SK-N-SH (cell line): ENCODE data around the gene MND1.

Experiments used
- CHD2 ChIP-seq: fragments of 150-350 bp; IDR thresholded peaks from 2 replicates; pipeline ENCODE4 v1.6.1; 2018; ENCODE audit warnings: low read length; ENCODE audit not compliant: partially characterized antibody
- FOXM1 ChIP-seq: IDR thresholded peaks from 2 replicates; pipeline ENCODE4 v1.4.0; 2012; ENCODE audit warnings: low read depth, mild to moderate bottlenecking
- JUND ChIP-seq: IDR thresholded peaks from 2 replicates; pipeline ENCODE4 v1.4.0; 2012
- TAF1 ChIP-seq: IDR thresholded peaks from 2 replicates; pipeline ENCODE4 v1.6.1; 2012; ENCODE audit warnings: low read depth, mild to moderate bottlenecking, low read length, moderate library complexity, borderline replicate concordance
- TEAD4 ChIP-seq: IDR thresholded peaks from 2 replicates; pipeline ENCODE4 v1.4.0; 2012; ENCODE audit warnings: mild to moderate bottlenecking, borderline replicate concordance; ENCODE audit not compliant: insufficient read depth
- TF ChIP-seq, protein P1 (sequence below): fragments of 200-600 bp; sonication (generic); IDR thresholded peaks from 2 replicates; pipeline ENCODE4 v1.6.1; 2017; ENCODE audit warnings: antibody characterized with exemption, mild to moderate bottlenecking, moderate library complexity
- TF ChIP-seq, protein P2 (sequence below): fragments of 150-350 bp; IDR thresholded peaks from 2 replicates; pipeline ENCODE4 v1.6.1; 2017; ENCODE audit warnings: antibody characterized with exemption, low read length, low read depth, borderline replicate concordance

DNA sequence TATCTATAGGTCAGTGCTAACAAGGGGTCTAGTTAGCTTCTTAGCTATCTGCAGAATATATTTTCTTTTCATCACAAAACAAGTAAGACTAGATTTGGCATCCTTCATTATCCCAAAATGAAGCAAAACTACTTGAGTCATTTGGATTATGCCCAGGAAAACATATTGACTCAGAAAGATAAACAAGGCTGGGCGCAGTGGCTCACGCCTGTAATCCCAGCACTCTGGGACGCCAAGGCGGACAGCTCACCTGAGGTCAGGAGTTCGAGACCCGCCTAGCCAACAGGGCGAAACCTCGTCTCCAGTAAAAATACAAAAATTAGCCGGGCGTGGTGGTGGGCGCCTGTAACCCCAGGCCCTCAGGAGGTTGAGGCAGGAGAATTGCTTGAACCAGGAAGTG, 18.0 kb upstream of the MND1 start:
- no peak for TF ChIP-seq FOXM1
- no peak for TF ChIP-seq TAF1
- no peak for TF ChIP-seq TEAD4
- TF ChIP-seq, protein P1, sequence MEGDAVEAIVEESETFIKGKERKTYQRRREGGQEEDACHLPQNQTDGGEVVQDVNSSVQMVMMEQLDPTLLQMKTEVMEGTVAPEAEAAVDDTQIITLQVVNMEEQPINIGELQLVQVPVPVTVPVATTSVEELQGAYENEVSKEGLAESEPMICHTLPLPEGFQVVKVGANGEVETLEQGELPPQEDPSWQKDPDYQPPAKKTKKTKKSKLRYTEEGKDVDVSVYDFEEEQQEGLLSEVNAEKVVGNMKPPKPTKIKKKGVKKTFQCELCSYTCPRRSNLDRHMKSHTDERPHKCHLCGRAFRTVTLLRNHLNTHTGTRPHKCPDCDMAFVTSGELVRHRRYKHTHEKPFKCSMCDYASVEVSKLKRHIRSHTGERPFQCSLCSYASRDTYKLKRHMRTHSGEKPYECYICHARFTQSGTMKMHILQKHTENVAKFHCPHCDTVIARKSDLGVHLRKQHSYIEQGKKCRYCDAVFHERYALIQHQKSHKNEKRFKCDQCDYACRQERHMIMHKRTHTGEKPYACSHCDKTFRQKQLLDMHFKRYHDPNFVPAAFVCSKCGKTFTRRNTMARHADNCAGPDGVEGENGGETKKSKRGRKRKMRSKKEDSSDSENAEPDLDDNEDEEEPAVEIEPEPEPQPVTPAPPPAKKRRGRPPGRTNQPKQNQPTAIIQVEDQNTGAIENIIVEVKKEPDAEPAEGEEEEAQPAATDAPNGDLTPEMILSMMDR, result no peak
- TF ChIP-seq, protein P2, sequence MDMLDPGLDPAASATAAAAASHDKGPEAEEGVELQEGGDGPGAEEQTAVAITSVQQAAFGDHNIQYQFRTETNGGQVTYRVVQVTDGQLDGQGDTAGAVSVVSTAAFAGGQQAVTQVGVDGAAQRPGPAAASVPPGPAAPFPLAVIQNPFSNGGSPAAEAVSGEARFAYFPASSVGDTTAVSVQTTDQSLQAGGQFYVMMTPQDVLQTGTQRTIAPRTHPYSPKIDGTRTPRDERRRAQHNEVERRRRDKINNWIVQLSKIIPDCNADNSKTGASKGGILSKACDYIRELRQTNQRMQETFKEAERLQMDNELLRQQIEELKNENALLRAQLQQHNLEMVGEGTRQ, result no peak
- TF ChIP-seq CHD2, result no peak
- TF ChIP-seq JUND, result no peak
